GM12891 (cell line): ENCODE results near the gene DSCAM.

Experiments used
- POLR2A ChIP-seq: IDR thresholded peaks from 2 replicates; pipeline ENCODE4 v1.6.1; 2011; ENCODE audit warnings: low read depth, low read length, control low read depth
- POLR2AphosphoS5 ChIP-seq: IDR thresholded peaks from 2 replicates; pipeline ENCODE4 v1.6.1; 2011; ENCODE audit warnings: low read depth, low read length, control low read depth
- POU2F2 ChIP-seq: IDR thresholded peaks from 2 replicates; pipeline ENCODE4 v1.6.1; 2011; ENCODE audit warnings: low read depth, mild to moderate bottlenecking, control low read depth, low read length, moderate library complexity
- SPI1 ChIP-seq: IDR thresholded peaks from 2 replicates; pipeline ENCODE4 v1.6.1; 2011; ENCODE audit warnings: low read depth, low read length, control low read depth
- TAF1 ChIP-seq: IDR thresholded peaks from 2 replicates; pipeline ENCODE4 v1.6.1; 2011; ENCODE audit warnings: low read depth, low read length, control low read depth

DNA sequence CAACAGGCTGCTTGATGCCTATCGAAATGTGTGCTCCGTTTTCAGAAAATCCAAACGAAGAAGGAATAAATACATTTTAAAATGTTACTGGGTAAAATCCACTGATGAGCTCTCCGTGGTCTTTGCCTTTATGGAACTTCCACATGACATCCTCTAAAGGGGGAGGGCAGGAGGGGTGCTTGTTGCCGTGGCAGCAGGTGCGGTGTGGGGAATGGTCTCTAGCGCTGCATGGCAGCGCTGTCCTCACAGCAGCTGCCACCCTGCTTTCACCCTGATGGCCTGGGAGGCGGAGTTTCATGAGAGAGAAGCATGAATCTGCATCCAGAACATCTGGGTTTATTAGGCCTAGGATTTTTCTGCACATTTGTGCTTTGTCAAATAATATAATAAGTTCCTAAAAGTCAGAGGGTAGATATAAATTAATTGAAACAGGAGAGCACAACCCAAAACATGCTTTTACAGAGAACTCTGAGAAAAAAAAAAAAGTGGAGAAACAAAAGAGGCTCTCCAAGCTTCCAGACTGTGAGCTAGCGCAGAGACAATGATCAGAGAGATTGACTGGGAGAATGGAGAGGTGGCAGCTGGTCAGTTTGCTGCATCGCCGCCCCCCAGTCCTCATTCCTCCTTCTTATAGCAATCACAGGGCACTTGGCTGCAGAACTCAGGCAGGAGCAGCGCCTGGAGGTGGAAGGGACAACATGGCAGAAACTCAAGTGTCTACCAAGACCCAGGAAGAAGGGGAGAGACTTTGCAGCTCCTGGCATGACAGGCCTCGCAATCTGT, 228.6 kb downstream of the DSCAM start:
- no peak for TF ChIP-seq SPI1
- no peak for TF ChIP-seq POLR2AphosphoS5
- no peak for TF ChIP-seq POLR2A
- no peak for TF ChIP-seq TAF1
- TF ChIP-seq POU2F2, result no peak
